PC-3 (cell line): Measurements from ENCODE around the gene KCNH3. TPM values are rescaled to one million over a fixed set of nuclear protein-coding genes. Genes with fewer than 3 reads are reported as not detected.

Experiments used
- ATAC-seq: fragments of 200-7000 bp; cut with Tn5 transposase; 2 replicates; pipeline ENCODE4 v1.9.1; 2020; ENCODE audit warnings: mild to moderate bottlenecking, moderate library complexity
- BruUV-seq: library from RNA; stranded (reverse); fragments of 400-500 nt; replicated peaks from 2 replicates; lab custom pipeline; 2021; lab: Mats Ljungman, UMichigan
- CTCF ChIA-PET: fragments of 300-600 bp; sonication (Branson Sonifier 250); formaldehyde crosslinking; loops from one replicate; lab custom pipeline; 2022; ENCODE audit warnings: antibody characterized with exemption; lab: Charles Lee
- POLR2A ChIA-PET: fragments of 300-600 bp; sonication (Branson Sonifier 250); formaldehyde crosslinking; loops from one replicate; lab custom pipeline; 2022; ENCODE audit warnings: antibody characterized with exemption; ENCODE audit not compliant: unreplicated experiment; lab: Charles Lee
- DNase-seq: peaks from one replicate; pipeline ENCODE4 v3.0.0-alpha.2; 2015
- H2AFZ ChIP-seq: fragments of 300-600 bp; sonication (generic); 2 replicates; pipeline ENCODE4 v1.6.0; 2016; ENCODE audit warnings: antibody characterized with exemption, low read length
- H3F3A ChIP-seq: fragments of 300-600 bp; sonication (generic); one replicate; pipeline ENCODE4 v1.6.0; 2017; ENCODE audit warnings: antibody characterized with exemption, low read length, control low read depth, mild to moderate bottlenecking; ENCODE audit not compliant: unreplicated experiment
- H3K27ac ChIP-seq: fragments of 300-600 bp; sonication (generic); 2 replicates; pipeline ENCODE4 v1.5.1; 2016; ENCODE audit warnings: mild to moderate bottlenecking, low read length
- H3K27me3 ChIP-seq: fragments of 300-600 bp; sonication (generic); 2 replicates; pipeline ENCODE4 v1.6.1; 2016; ENCODE audit warnings: low read length, mixed read lengths
- H3K36me3 ChIP-seq: fragments of 300-600 bp; sonication (generic); 2 replicates; pipeline ENCODE4 v1.6.1; 2016; ENCODE audit warnings: low read depth, mixed run types, low read length, mixed read lengths
- H3K4me1 ChIP-seq: fragments of 300-600 bp; sonication (generic); 2 replicates; pipeline ENCODE4 v1.5.1; 2016; ENCODE audit warnings: low read length; ENCODE audit not compliant: insufficient read depth
- H3K4me2 ChIP-seq: fragments of 300-600 bp; sonication (generic); 2 replicates; pipeline ENCODE4 v1.6.0; 2016; ENCODE audit warnings: low read length
- H3K4me3 ChIP-seq: fragments of 300-600 bp; sonication (generic); 2 replicates; pipeline ENCODE4 v1.5.1; 2016; ENCODE audit warnings: mild to moderate bottlenecking, low read length, mixed read lengths
- H3K79me2 ChIP-seq: fragments of 300-600 bp; sonication (generic); 2 replicates; pipeline ENCODE4 v1.6.1; 2017; ENCODE audit warnings: low read length, mixed read lengths
- H3K9ac ChIP-seq: fragments of 300-600 bp; sonication (generic); 2 replicates; pipeline ENCODE4 v1.6.0; 2016; ENCODE audit warnings: mild to moderate bottlenecking, low read length
- H3K9me2 ChIP-seq: fragments of 300-600 bp; sonication (generic); replicated peaks from 2 replicates; pipeline ENCODE4 v1.6.1; 2016; ENCODE audit warnings: mixed run types, low read length, mixed read lengths
- H3K9me3 ChIP-seq: fragments of 300-600 bp; sonication (generic); 2 replicates; pipeline ENCODE4 v1.6.1; 2016; ENCODE audit warnings: low read length, mixed read lengths
- H4K20me1 ChIP-seq: fragments of 300-600 bp; sonication (generic); 2 replicates; pipeline ENCODE4 v1.6.1; 2016; ENCODE audit warnings: low read length, mixed read lengths
- CTCF ChIP-seq: fragments of 300-600 bp; sonication (generic); conservative IDR thresholded peaks from 2 replicates; pipeline ENCODE4 v1.5.1; 2017; ENCODE audit warnings: antibody characterized with exemption, low read depth, mild to moderate bottlenecking, low read length
- EZH2 ChIP-seq: fragments of 300-600 bp; sonication (generic); IDR thresholded peaks from one replicate; pipeline ENCODE4 v1.6.1; 2017; ENCODE audit warnings: antibody characterized with exemption, mild to moderate bottlenecking, low read length; ENCODE audit not compliant: unreplicated experiment
- EZH2phosphoT487 ChIP-seq: fragments of 300-600 bp; sonication (generic); IDR thresholded peaks from 2 replicates; pipeline ENCODE4 v1.6.1; 2018; ENCODE audit warnings: mild to moderate bottlenecking, antibody characterized with exemption, low read length, borderline replicate concordance
- intact Hi-C: fragments of 100-400 bp; cut with micrococcal nuclease; formaldehyde crosslinking; loops from 2 replicates; pipeline ENCODE4 v1.9.0; 2023
- total RNA-seq: library from RNA; depleted of rRNA; stranded (reverse); fragments of >200 nt; gene quantifications from 2 replicates; pipeline ENCODE4 v1.2.3, GENCODE V29; 2014

The KCNH3 gene
- total RNA-seq, 1 experiment from 2014 or later: 0.07 TPM

GRCh38 chr12:49555631-49556390, 17.0 kb downstream of the KCNH3 start:
- intact Hi-C loops: no loop called here
- no peak for TF ChIP-seq CTCF
- TF ChIP-seq EZH2phosphoT487: no peak
- TF ChIP-seq EZH2: no peak
- DNase-seq (no peak), ATAC-seq (no peak)
- no peaks in the 10 kb centered on the region for H4K20me1 ChIP-seq
- H3F3A ChIP-seq: no peaks in the 10 kb centered on the region
- H3K4me3 ChIP-seq: no peak overlapping the region
- no peak overlapping the region for H3K9ac ChIP-seq
- H3K9me3 ChIP-seq: no peaks in the 10 kb centered on the region
- no peak overlapping the region for H2AFZ ChIP-seq
- H3K36me3 ChIP-seq: peaks cover 6% of the 10 kb centered on the region
- ChIA-PET CTCF (interaction anchor here (0.6 kb wide), 1 partner anchor 197 kb away, joined by 3 read pairs; no protein-coding TSS in a partner anchor), POLR2A (interaction anchor here (0.5 kb wide), 1 partner anchor 44 kb away, joined by 3 read pairs; no protein-coding TSS in a partner anchor)
- H3K4me1 ChIP-seq: no peaks in the 10 kb centered on the region
- H3K4me2 ChIP-seq: no peak overlapping the region
- H3K27ac ChIP-seq: no peak overlapping the region
- no peaks in the 10 kb centered on the region for H3K9me2 ChIP-seq
- no TSS peak for BruUV-seq
- H3K79me2 ChIP-seq: no peaks in the 10 kb centered on the region
- H3K27me3 ChIP-seq: no peaks in the 10 kb centered on the region

GRCh38 chr12:49556391-49557186, 17.8 kb downstream of the KCNH3 start:
- ATAC-seq (no peak), DNase-seq (no peak)
- intact Hi-C loops: no loop called here
- H2AFZ ChIP-seq: no peak overlapping the region
- H3K9ac ChIP-seq: no peak overlapping the region
- H3K4me3 ChIP-seq: no peak overlapping the region
- H3K9me3 ChIP-seq: no peaks in the 10 kb centered on the region
- H3K4me1 ChIP-seq: no peaks in the 10 kb centered on the region
- H3K27me3 ChIP-seq: no peaks in the 10 kb centered on the region
- no peaks in the 10 kb centered on the region for H3K9me2 ChIP-seq
- H3K4me2 ChIP-seq: no peak overlapping the region
- CTCF ChIA-PET: interaction anchor here (0.6 kb wide), 2 partner anchors 24 to 198 kb away, joined by 3 read pairs; no protein-coding TSS in a partner anchor
- POLR2A ChIA-PET: interaction anchor here (0.5 kb wide), 1 partner anchor 45 kb away, joined by 3 read pairs; no protein-coding TSS in a partner anchor
- peaks cover 6% of the 10 kb centered on the region for H3K36me3 ChIP-seq
- TF ChIP-seq CTCF: no peak
- no peak for TF ChIP-seq EZH2
- TF ChIP-seq EZH2phosphoT487: no peak
- H4K20me1 ChIP-seq: no peaks in the 10 kb centered on the region
- no peak overlapping the region for H3K27ac ChIP-seq
- no peaks in the 10 kb centered on the region for H3K79me2 ChIP-seq
- BruUV-seq: TSS peak; percentile 11
- no peaks in the 10 kb centered on the region for H3F3A ChIP-seq
